HG02943 (cell line): ENCODE results near the gene TMED8.
"Not testable (repeated sequence)": the region's sequence is repeated elsewhere in the genome, so short reads cannot be mapped to it uniquely, and the experiment has no call there.

Experiments used
- ATAC-seq: cut with Tn5 transposase; IDR thresholded peaks from one replicate; pipeline ENCODE4 v1.9.1; 2021; ENCODE audit warnings: mild to moderate bottlenecking, low read depth, moderate library complexity; ENCODE audit not compliant: unreplicated experiment

TMED8 gene

DNA sequence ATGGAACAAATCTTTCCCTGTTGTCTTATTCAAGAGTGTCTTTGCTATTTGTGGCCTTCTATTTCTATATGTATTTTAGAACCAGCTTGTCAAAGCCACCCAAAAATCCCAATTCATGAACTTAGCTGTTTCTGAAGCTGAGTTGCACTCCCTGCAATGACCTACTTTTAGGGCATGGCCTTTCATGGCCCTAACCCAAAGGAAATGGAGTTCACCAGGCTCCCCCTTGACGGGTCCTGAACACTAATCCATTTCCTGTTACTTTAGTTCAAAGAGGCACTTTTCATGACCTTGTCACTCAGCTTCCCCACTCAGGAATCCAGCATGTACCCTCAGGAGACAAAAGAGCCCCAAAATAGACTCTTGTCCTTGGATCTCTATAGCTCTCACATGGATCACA lies 7.6 kb downstream of the TMED8 start:
- no peak for ATAC-seq

DNA sequence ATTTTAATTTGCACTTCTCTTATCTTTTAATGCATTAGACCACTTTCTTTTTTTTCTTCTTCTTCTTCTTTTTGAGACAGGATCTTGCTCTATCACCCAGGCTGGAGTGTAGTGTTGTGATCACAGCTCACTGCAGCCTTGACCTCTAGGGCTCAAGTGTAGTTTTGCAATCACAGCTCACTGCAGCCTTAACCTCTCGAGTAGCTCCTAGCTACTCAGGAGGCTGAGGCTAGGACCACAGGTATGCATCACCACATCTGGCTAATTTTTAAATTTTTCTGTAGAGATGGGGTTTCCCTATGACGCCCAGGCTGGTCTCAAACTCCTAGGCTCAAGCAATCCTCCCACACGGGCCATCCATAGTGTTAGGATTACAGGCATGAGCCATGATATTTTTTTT lies 12.7 kb downstream of the TMED8 start:
- no peak for ATAC-seq

DNA sequence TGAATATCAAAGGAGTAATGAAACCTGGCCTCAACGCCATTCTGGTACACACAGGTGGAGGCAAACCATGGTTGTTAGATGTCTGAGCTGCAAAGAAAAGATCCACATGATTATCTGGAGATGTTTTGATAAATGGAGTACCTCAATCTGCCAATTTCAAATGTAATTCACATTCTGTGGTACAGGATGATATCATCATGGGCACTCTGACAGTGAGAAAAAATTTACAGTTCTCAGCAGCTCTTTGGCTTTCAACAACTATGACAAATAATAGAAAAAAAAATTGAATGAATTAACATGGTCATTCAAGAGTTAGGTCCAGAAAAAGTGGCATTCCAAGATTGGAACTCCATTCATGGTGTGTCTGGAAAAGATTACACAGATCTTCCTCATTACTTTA lies 17.3 kb downstream of the TMED8 start:
- ATAC-seq, result no peak

DNA sequence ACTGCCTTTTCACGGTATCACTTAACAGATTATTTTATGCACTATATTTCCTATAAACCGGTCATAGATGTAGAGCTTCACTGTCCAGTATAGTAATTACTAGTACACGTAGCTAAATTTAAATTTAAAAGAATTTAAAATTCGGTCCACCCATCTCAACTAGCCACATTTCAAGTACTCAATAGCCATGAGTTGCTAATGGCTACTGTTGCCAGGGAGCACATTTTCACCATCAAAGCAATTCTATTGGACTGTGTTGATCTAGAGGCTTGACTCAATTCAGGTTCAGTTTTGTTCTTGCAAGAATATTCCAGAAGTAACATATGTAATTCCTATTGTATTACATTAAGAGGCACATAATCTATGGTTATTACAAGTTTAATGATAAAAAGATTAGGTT lies 20.0 kb downstream of the TMED8 start:
- no peak for ATAC-seq

DNA sequence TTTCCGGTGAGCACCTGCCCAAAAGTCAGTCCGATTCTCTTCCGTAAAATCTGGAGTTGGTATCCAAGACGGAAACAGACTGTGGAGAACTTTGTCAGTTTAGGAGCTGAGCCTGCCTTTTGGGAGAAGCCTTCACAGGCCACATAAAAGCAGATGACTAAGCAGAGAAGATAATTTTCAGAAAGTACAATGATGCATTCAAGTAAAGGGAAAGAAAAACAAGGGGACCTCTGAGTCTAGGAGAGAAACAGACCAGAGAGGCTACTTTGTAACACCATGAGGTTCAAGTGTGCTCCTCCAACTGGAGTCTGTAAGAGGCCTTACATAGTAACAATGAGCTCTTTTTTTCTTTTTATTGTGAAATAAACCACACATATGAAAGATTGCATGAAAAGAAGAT lies 21.1 kb downstream of the TMED8 start:
- ATAC-seq, result no peak

DNA sequence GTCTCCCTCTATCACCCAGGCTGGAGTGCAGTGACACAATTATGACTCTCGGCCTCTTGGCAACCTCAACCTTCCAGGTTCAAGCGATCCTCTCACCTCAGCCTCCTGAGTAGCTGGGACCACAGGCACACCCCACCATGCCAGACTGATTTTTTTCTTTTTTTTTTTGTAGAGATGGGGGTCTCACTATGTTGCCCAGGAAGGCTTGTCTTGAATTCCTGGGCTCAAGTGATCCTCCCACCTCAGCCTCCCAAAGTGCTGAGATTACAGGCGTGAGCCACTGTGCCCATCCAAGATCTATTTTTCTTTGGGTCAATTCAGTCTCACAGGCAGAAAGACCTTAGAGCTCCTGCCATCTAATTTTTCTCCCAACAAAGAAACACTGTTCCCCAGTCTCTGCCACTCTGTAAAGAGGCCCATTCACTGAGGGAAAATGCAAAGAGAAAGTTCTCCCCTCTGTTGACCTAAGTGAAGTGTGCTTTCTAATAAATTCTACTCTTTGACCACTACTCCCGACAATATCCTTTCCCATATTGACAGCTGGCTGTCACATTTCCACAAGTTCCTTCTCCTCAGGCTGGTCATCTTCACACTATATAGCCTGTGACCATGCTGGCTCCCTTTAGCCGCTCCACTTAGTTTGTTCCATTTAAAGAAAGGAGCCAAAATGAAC lies 23.3 kb downstream of the TMED8 start:
- no peak for ATAC-seq

DNA sequence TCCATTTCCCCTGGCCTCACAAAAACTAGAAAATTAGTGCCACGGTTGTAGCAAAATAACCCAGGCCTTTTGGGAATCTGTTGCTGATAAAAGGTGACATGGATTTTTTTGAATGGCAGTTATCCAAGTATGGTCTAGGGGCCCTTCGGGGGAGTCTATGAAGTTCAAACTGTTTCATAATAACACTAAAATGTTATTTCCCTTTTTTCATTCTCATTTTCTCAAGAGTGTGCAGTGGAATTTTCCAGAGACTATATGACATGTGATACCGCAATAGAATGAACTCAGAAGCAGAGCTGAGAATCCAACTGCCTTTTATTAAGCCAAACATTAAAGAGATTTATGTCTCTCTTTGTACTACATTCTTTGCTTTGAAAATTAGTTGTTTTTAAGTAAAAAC lies 29.1 kb downstream of the TMED8 start:
- ATAC-seq, result no peak

DNA sequence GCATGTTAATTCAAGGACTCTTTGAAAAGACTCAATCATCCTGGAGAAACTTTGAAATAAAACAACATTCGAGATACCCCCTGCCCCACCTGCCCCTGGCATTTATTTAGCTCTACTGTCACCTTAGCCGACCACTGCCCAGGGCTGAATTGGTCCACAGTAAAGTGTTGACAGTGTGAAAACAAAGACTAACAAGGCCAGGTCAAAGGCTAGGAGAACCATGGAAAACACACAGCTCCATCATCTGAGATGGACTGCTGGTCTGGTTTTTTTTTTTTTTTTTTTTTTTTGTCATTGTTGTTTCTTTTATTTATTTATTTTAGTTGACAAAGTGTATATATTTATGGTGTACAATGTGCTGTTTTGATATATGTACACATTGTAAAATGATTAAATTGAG lies 30.4 kb downstream of the TMED8 start:
- no peak for ATAC-seq

DNA sequence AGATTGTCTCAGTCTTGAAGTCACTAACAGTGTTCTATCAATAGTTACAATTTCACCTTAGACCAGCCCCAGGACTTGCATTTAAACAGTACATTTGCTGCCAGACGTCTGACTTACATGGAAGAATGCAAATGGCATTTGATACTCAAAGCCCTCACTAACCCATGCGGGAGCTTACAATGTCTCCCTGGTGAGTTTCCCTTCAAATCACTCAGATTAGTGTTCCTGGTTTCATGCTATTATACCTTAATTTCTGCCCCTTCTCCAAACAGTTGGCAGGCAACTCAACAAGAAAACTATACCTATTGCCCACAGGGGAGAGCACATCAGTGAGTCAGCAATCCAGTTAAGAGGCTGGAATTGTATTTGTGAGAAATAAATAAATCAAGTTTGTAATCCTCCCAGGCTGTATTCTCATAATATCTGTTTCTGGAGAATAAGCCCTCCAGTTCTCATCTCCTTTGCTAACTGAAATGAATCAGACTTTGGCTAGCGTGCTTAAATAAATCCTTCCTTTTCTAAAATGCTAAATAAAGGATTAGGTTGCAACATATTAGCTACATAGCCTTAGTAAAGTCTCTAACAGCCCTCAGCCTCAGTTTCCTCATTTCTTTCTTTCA lies 32.4 kb downstream of the TMED8 start:
- no peak for ATAC-seq

DNA sequence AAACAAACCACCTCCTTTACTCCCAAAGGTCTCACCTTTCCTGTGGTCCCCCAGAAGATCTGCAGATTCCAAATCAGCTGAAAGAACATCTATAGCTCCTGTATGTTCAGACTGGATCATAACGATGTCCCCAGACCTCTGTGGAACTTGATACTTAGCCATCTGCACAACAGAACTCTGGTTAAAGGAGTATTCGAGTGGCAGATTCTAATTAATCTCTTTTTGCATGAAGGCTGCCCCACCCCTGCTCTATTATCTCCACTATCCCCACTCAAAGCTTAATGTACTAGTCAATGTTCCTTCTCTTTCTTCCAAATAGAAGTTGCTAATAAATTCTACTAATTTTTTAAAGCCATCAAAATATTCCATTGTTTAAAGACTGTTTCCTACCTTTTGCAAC lies 33.2 kb downstream of the TMED8 start:
- ATAC-seq, result no peak

DNA sequence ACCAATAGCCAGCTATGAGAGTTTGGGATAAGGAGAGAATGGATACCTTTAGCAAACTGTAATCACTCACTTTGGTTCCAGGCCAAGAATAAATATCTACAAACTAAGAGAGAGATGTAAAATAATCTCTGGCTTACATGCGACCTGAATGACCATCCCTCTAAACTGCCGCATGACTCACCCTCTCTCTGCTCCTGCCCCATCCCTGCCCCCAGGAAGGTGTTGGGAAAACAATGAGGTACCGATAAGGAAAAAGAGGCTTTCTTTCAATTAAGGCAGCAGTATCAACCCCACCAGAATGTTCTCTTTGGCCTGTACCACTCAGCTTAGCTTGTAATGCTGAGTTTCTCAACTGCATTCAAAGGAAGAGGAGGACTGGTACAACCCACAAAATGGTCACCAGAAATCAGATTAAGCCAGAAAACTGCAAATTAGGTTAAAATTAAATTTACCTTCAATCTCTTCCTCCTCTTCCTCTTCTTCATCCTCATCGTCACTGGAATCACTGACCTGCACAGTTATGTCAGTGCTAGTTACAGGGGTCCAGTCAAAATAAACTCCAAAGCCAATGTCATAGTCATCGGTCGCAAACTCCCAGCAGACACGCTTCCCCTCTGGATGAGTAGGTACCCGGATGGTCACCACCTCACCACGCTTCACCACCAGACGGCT lies 34.0 kb downstream of the TMED8 start:
- ATAC-seq, result no peak

DNA sequence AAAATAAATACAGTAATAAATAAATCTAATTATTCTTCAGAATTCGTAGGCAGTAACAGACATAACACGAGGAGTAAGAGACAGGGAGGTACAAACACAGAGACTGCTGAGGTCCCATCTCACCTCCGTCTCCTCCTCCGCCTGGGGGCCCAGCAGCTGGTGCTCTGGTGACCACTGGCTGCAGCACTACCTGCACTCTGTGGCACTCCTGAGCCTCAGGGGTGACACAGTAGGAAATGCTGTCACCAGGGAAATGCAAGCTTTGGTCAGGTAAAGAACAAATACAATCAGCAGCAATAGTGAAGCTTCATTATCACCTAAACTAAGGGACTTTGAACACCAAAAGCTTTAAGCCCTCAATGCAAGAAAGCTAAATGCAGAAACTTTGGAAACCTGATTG lies 36.5 kb downstream of the TMED8 start:
- no peak for ATAC-seq

DNA sequence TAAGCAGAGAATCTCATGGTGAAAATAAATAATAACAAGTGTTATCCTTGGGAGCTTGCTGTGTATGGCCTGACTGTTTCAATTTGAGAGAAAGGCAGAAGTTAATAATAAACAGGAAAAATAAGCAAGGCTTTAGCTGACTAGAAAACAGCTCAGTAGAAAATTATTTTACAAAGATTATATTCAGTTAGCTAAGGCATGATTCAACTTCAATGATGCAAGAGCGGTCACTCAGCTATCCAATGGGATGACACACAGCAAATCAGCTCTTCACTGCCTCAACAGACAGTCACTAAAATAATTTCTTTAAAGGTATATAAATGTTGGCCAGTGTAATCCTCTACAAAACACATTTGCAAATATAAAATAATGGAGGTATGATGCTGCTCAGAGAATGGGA lies 37.5 kb downstream of the TMED8 start:
- ATAC-seq, result no peak

DNA sequence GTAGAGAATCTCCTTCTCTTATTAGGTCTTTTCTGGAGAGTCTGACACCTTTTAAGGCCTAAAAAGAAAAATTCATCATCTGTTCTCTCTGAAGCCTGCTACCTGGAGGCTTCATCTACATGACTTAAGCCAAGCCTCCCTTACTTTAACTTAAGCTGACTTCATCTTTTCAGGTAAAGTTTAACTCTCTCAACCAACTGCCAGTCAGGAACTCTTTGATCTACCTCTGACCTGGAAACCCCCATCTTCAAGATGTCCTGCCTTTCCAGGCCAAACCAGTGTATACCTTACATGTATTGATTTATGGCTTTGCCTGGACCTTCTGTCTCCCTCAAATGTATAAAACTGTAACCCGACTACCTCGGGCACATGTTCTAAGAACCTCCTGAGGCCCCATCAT lies 38.6 kb downstream of the TMED8 start:
- no peak for ATAC-seq

DNA sequence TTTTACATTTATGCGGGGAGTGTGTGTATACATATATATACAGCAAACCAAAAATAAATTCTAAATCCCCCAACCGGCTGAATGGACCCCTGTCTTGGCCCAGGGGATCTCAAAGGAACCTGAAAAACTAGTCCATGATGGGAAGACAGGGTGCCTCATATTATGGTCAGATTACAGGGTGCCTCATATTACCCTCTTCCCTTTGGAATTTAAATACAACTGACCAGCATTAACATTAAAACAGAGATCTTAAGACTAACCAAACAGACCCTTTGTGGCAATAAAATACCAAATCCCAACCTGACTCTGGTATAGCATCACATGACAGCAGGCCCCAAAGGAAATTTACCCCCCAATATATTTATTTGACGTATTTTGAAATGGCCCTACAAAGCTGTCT lies 39.0 kb downstream of the TMED8 start:
- no peak for ATAC-seq

DNA sequence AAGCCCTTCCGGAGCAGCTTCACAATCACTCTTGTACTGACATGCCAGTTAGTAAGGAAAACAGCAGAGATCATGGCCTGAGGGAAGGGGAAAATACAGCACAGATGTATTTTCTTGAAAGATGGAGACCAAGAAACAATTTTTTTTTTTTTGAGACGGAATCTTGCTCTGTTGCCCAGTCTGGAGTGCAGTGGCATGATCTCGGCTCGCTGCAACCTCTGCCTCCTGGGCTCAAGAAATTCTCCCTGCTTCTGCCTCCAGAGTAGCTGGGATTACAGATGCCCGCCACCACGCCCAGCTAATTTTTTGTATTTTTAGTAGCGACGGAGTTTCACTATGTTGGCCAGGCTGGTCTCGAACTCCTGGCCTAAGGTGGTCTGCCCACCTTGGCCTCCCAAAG lies 39.6 kb downstream of the TMED8 start:
- not testable (repeated sequence) for ATAC-seq

DNA sequence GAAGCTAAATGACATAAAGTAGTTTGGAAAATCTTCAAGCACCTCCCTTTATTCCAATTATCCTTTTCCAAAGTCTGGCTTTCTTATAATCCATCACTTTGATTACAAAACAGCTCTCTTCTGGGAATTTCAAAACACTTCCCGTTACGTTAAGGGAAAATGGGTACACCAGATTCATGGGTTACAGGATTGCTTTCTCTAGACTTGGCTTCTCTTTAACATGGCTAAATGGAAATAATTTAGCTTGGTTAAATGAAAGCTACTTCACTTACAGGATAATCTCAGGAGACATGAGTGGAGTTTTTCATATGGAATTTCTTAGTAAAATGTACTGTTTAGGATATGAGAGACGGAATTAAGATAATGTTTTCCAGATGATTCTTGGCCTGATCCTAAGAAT lies 41.3 kb downstream of the TMED8 start:
- ATAC-seq, result no peak

DNA sequence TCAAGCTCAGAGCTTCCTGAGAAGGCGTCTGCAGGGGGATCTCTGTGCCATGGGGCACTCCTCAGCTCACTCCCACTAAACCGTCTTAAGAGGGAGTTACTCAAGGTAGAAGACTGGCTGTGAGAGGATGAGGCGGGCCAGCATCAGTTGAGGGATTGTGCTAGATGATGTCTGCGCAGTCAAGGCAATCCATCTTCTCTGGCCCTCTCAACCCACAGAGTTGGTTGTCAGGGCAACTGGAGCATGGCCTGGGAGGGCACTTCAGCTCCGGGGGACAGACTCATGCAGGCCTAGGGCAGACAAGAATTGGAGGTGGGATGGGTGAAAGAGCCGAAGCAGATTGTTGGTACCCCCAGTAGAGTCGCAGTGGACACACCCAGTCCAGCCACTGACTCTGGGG lies 47.0 kb downstream of the TMED8 start:
- no peak for ATAC-seq

DNA sequence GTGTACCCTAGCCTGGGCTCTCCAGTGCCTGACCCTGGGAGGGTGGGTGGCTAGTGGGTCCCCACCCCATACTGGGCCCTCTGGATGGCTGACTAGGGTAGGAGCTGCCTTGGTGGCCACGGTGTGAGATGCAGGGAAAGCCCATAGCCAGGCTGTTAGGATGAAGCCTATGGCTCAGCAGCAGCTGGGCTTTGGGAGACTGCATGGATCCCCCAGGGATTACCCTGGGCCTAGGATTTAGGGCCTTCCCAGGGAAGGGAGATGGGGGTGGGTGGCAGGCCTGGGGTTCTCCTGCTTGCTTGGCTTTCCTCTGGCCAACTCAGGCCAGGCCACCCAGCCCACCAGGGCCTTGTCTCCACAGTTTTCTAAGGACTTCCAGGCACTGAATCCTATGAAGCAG lies 49.8 kb downstream of the TMED8 start:
- ATAC-seq, result no peak

DNA sequence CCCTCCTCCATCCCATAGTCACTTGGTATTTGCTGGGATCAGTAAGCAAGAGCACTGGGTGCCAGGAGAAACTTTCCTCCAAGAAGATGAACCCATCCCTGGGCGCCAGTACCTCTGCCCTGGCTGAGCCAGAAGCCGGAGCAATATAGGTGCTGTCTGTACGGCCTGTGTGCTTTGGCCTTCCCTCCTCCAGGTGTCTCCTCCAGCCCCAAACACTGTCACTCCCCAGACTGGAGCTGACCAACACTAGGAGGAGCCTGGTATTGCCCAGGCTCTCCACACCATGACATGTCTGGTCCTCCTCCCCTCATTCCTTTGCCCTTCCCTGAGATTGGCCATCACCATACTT lies 51.2 kb downstream of the TMED8 start:
- no peak for ATAC-seq

DNA sequence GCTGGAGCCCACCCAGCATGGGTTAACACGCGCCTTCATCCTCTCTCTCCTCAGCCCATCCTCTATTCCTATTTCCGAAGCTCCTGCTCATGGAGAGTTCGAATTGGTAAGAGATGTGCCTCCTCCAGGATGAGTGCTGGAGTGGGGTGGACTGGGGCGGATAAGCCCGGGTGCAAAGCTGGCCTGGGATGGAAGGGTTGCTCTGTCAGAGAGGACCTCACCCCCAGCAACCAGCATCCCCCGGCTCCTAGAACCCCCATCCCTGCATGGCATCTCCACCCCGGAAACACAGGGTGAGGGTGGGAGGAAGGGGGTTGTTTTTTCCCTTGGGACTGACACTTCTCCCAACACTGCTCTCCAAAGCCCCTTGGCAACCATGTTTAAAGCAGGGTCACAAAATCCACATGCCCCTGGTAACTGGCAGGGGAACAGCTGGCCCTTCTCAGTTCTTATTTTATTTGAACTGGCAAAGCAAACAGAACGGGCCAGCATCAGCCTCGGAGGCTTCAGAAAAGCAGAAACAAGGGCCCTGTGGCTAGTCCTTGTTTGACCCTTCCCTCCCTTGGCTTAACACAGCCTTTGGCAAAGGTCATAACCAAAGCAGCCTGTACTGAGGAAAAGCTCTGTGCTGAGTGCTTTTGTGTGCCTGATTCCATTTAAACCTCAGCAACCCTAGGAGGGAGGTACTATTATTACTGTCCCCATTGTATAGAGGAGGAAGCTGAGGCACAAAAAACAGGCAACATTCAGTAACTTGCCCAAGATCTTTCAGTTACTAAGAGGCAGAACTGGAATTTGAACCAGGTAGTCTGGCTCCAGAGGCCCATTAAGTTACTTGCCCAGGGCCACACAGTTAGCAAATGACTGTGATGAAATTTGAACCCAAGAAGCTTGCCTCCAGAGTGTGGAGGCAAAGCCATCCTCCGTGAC lies 51.8 kb downstream of the TMED8 start:
- ATAC-seq, result no peak
